GM21526 (cell line): ENCODE data around the gene LATS2.

Experiments used
- ATAC-seq: cut with Tn5 transposase; IDR thresholded peaks from one replicate; pipeline ENCODE4 v1.9.1; 2021; ENCODE audit warnings: moderate library complexity; ENCODE audit not compliant: unreplicated experiment, low FRiP score

Gene LATS2

GRCh38 chr13:21048901-21049698 is 12.3 kb downstream of the LATS2 start:
- no peak for ATAC-seq

- ATAC-seq: no peak
Observed at GRCh38 chr13:21047591-21048282, 13.6 kb downstream of the LATS2 start.

- no peak for ATAC-seq
Observed at GRCh38 chr13:21047087-21047486, 14.3 kb downstream of the LATS2 start.

- no peak for ATAC-seq
Observed at GRCh38 chr13:21046203-21046602, 15.2 kb downstream of the LATS2 start.

- no peak for ATAC-seq
Observed at GRCh38 chr13:21045100-21045499, 16.3 kb downstream of the LATS2 start.

GRCh38 chr13:21043898-21044297 is 17.5 kb downstream of the LATS2 start:
- no peak for ATAC-seq

GRCh38 chr13:21040120-21040826 is 21.1 kb downstream of the LATS2 start:
- ATAC-seq: no peak

GRCh38 chr13:21039097-21039800 is 22.1 kb downstream of the LATS2 start:
- no peak for ATAC-seq

- no peak for ATAC-seq
Observed at GRCh38 chr13:21037656-21038055, 23.7 kb downstream of the LATS2 start.

- ATAC-seq: no peak
Observed at GRCh38 chr13:21035498-21035897, 25.9 kb downstream of the LATS2 start.

GRCh38 chr13:21034603-21035191 is 26.7 kb downstream of the LATS2 start:
- no peak for ATAC-seq

- ATAC-seq: no peak
Observed at GRCh38 chr13:21033856-21034602, 27.4 kb downstream of the LATS2 start.

- ATAC-seq: no peak
Observed at GRCh38 chr13:21033212-21033840, 28.1 kb downstream of the LATS2 start.

GRCh38 chr13:21032656-21033055 is 28.7 kb downstream of the LATS2 start:
- ATAC-seq: no peak

- no peak for ATAC-seq
Observed at GRCh38 chr13:21031594-21032275, 29.7 kb downstream of the LATS2 start.

GRCh38 chr13:21025539-21025938 is 35.8 kb downstream of the LATS2 start:
- ATAC-seq: no peak

- ATAC-seq: no peak
Observed at GRCh38 chr13:21022056-21022979, 39.1 kb downstream of the LATS2 start.

GRCh38 chr13:21020581-21020980 is 40.8 kb downstream of the LATS2 start:
- no peak for ATAC-seq
